MCF 10A (cell line): ENCODE results near the gene CSTPP1. TPM values are rescaled to one million over a fixed set of nuclear protein-coding genes. Genes with fewer than 3 reads are reported as not detected.

Source experiments
- BruUV-seq: library from RNA; stranded (reverse); fragments of 400-500 nt; replicated peaks from 2 replicates; lab custom pipeline; 2021; lab: Mats Ljungman, UMichigan
- CTCF ChIA-PET: fragments of 300-600 bp; sonication (Branson Sonifier 250); formaldehyde crosslinking; extraction: SDS; loops from one replicate; lab custom pipeline; 2021; ENCODE audit warnings: antibody characterized with exemption, inconsistent platforms; lab: Yijun Ruan, JAX
- POLR2A ChIA-PET: fragments of 300-600, 350-650 bp; sonication (Branson Sonifier 250); formaldehyde crosslinking; extraction: SDS; loops from one replicate; lab custom pipeline; 2020; ENCODE audit warnings: antibody characterized with exemption, inconsistent platforms; lab: Yijun Ruan, JAX
- DNase-seq: peaks from one replicate; pipeline ENCODE4 v3.0.0-alpha.2; 2018; ENCODE audit not compliant: unreplicated experiment
- H3K27ac Mint-ChIP-seq: one replicate; pipeline ENCODE4 v1.8.0; 2022; ENCODE audit warnings: mild to moderate bottlenecking, low read depth, mixed read lengths; ENCODE audit not compliant: unreplicated experiment
- H3K27me3 Mint-ChIP-seq: one replicate; pipeline ENCODE4 v1.8.0; 2022; ENCODE audit warnings: mixed read lengths; ENCODE audit not compliant: insufficient read depth, unreplicated experiment
- H3K36me3 Mint-ChIP-seq: one replicate; pipeline ENCODE4 v1.8.0; 2022; ENCODE audit warnings: mild to moderate bottlenecking, moderate library complexity, mixed read lengths; ENCODE audit not compliant: insufficient read depth, unreplicated experiment
- H3K4me1 Mint-ChIP-seq: one replicate; pipeline ENCODE4 v1.8.0; 2022; ENCODE audit warnings: mixed read lengths; ENCODE audit not compliant: insufficient read depth, unreplicated experiment
- H3K4me3 Mint-ChIP-seq: one replicate; pipeline ENCODE4 v1.8.0; 2022; ENCODE audit warnings: mild to moderate bottlenecking, moderate library complexity, mixed read lengths; ENCODE audit not compliant: unreplicated experiment
- H3K9me3 Mint-ChIP-seq: one replicate; pipeline ENCODE4 v1.8.0; 2022; ENCODE audit warnings: mixed read lengths; ENCODE audit not compliant: unreplicated experiment
- CTCF ChIP-seq: fragments of 200-600 bp; IDR thresholded peaks from one replicate; pipeline ENCODE4 v1.8.0; 2022; ENCODE audit warnings: antibody characterized with exemption, mild to moderate bottlenecking; ENCODE audit not compliant: unreplicated experiment
- intact Hi-C: fragments of 100-400 bp; cut with micrococcal nuclease; formaldehyde crosslinking; loops from 2 replicates; pipeline ENCODE4 v1.14.1; 2022
- total RNA-seq: library from RNA; stranded (reverse); gene quantifications from 2 replicates; pipeline ENCODE4 v1.2.3, GENCODE V29; 2022

The CSTPP1 gene
- total RNA-seq, 1 experiment from 2014 or later: 19.2 TPM

- TF ChIP-seq CTCF: no peak
- ChIA-PET CTCF (interaction anchor here (1.0 kb wide), 1 partner anchor 34 kb away, joined by 4 read pairs; no protein-coding TSS in a partner anchor), POLR2A (no interaction called here)
- Mint-ChIP-seq H3K27ac (no peak overlapping the region), H3K4me1 (no peaks in the 10 kb centered on the region), H3K27me3 (no peaks in the 10 kb centered on the region), H3K9me3 (no peaks in the 10 kb centered on the region), H3K36me3 (no peaks in the 10 kb centered on the region), H3K4me3 (no peak overlapping the region)
- no peak for DNase-seq
- no TSS peak for BruUV-seq
- intact Hi-C loops: no loop called here
Measured at GRCh38 chr11:47127213-47127612, 190.7 kb downstream of the CSTPP1 start.

- BruUV-seq: no TSS peak
- intact Hi-C loops: no loop called here
- Mint-ChIP-seq H3K36me3 (no peaks in the 10 kb centered on the region), H3K27ac (no peak overlapping the region), H3K27me3 (no peaks in the 10 kb centered on the region), H3K9me3 (no peaks in the 10 kb centered on the region), H3K4me3 (no peak overlapping the region), H3K4me1 (no peaks in the 10 kb centered on the region)
- CTCF ChIA-PET: interaction anchor here (0.5 to 2.5 kb wide), 3 partner anchors 9 to 242 kb away, joined by 3 to 12 read pairs (median 4); no protein-coding TSS in a partner anchor
- no peak for DNase-seq
- POLR2A ChIA-PET: no interaction called here
- no peak for TF ChIP-seq CTCF
Measured at GRCh38 chr11:47130543-47130942, 194.0 kb downstream of the CSTPP1 start.

GRCh38 chr11:47131136-47131535, 194.6 kb downstream of the CSTPP1 start:
- Mint-ChIP-seq H3K27me3 (no peaks in the 10 kb centered on the region), H3K27ac (no peak overlapping the region), H3K36me3 (no peaks in the 10 kb centered on the region), H3K4me3 (no peak overlapping the region), H3K9me3 (no peaks in the 10 kb centered on the region), H3K4me1 (no peaks in the 10 kb centered on the region)
- CTCF ChIA-PET: interaction anchor here (2.5 kb wide), 1 partner anchor 21 kb away, joined by 12 read pairs; no protein-coding TSS in a partner anchor
- no TSS peak for BruUV-seq
- no peak for TF ChIP-seq CTCF
- POLR2A ChIA-PET: no interaction called here
- intact Hi-C loops: no loop called here
- DNase-seq: no peak

- H3K9me3 Mint-ChIP-seq: no peaks in the 10 kb centered on the region
- no peaks in the 10 kb centered on the region for H3K27me3 Mint-ChIP-seq
- intact Hi-C loops: no loop called here
- H3K36me3 Mint-ChIP-seq: peaks cover 3% of the 10 kb centered on the region
- DNase-seq: no peak
- no TSS peak for BruUV-seq
- TF ChIP-seq CTCF: no peak
- no peak overlapping the region for H3K27ac Mint-ChIP-seq
- no peaks in the 10 kb centered on the region for H3K4me1 Mint-ChIP-seq
- POLR2A ChIA-PET: no interaction called here
- H3K4me3 Mint-ChIP-seq: no peak overlapping the region
- CTCF ChIA-PET: interaction anchor here (0.6 to 2.5 kb wide), 2 partner anchors 20 to 240 kb away, joined by 3 to 12 read pairs; no protein-coding TSS in a partner anchor
Measured at GRCh38 chr11:47132490-47132889, 195.9 kb downstream of the CSTPP1 start.
